HG03457 (cell line): ENCODE measurements around the gene SPO11.

Experiments used
- ATAC-seq: cut with Tn5 transposase; IDR thresholded peaks from one replicate; pipeline ENCODE4 v1.9.1; 2021; ENCODE audit warnings: moderate number of reproducible peaks; ENCODE audit not compliant: unreplicated experiment

SPO11 gene

GRCh38 chr20:57310821-57311514 lies 18.6 kb upstream of the SPO11 start:
- no peak for ATAC-seq

GRCh38 chr20:57312138-57312537 lies 17.5 kb upstream of the SPO11 start:
- ATAC-seq, result no peak

GRCh38 chr20:57313230-57313629 lies 16.4 kb upstream of the SPO11 start:
- no peak for ATAC-seq

- ATAC-seq, result no peak
Measured at GRCh38 chr20:57313951-57314350, 15.7 kb upstream of the SPO11 start.

- no peak for ATAC-seq
Measured at GRCh38 chr20:57315083-57315975, 14.3 kb upstream of the SPO11 start.

- no peak for ATAC-seq
Measured at GRCh38 chr20:57315976-57316480, 13.6 kb upstream of the SPO11 start.

GRCh38 chr20:57316795-57317201 lies 12.8 kb upstream of the SPO11 start:
- ATAC-seq, result no peak

GRCh38 chr20:57317316-57317788 lies 12.3 kb upstream of the SPO11 start:
- no peak for ATAC-seq

GRCh38 chr20:57317789-57318371 lies 11.7 kb upstream of the SPO11 start:
- no peak for ATAC-seq

GRCh38 chr20:57319584-57319983 lies 10.0 kb upstream of the SPO11 start:
- no peak for ATAC-seq

- ATAC-seq, result no peak
Measured at GRCh38 chr20:57320358-57320757, 9.2 kb upstream of the SPO11 start.

GRCh38 chr20:57321142-57321541 lies 8.5 kb upstream of the SPO11 start:
- ATAC-seq, result no peak

GRCh38 chr20:57322476-57322875 lies 7.1 kb upstream of the SPO11 start:
- ATAC-seq, result no peak

- ATAC-seq, result no peak
Measured at GRCh38 chr20:57323034-57323433, 6.6 kb upstream of the SPO11 start.

- no peak for ATAC-seq
Measured at GRCh38 chr20:57325632-57326356, 3.8 kb upstream of the SPO11 start.

- ATAC-seq, result no peak
Measured at GRCh38 chr20:57326667-57327455, 2.7 kb upstream of the SPO11 start.

- ATAC-seq, result no peak
Measured at GRCh38 chr20:57327820-57328219, 1.8 kb upstream of the SPO11 start.

GRCh38 chr20:57330998-57331397 lies 1.4 kb downstream of the SPO11 start:
- ATAC-seq, result no peak

GRCh38 chr20:57332105-57333089 lies 2.8 kb downstream of the SPO11 start:
- no peak for ATAC-seq
